ENCODE results near the gene KLF2. TPM values are rescaled to one million over a fixed set of nuclear protein-coding genes. Genes with fewer than 3 reads are reported as not detected.
"Not testable (repeated sequence)": the region's sequence is repeated elsewhere in the genome, so short reads cannot be mapped to it uniquely, and the experiment has no call there.

Gene KLF2
- total RNA-seq (2012; rRNA removed): 0.25 and 2.0 TPM in 2 replicates

DNA sequence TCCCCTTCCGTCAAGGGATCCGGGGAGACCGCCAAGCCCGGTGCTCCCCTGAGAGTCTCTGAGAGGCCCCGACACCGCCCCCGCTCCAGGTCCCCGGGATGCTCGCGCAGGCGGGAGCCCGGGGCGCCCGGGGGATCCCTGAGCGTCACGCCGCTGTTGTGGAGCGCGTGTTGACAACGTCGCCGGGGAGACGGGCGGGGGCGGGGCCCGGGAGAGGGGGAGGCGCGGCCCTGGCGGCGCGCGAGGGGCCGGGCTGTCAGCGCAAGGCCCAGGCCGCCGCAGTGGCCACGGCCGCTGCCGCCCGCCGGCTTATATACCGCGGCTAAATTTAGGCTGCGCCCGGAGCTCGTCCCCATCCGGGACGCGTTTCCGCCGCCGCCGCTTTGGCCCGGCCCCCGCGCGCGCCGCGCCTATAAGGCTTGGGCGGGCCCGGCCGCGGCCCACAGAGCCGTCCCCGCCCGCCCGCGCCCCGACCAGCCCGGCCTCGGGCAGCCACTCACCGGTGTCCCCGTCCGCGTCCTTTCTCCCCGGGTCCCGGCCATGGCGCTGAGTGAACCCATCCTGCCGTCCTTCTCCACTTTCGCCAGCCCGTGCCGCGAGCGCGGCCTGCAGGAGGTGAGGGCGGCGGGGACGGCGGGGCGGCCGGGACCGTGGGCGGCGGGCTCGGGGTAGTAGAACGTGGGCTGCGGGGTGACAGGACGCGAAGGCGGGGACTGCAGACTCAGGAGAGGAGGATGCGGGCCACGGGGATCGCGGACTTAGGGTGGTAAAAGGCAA is at the start of gene KLF2:
TSS of gene KLF2 (plus strand) at position 443 of the 777 bp plus-strand sequence. CDS start at position 541, 98 bp downstream.
- Histone ChIP-seq H3K36me3 (ENCODE audit: insufficient read depth, low read length) (peaks cover 28% of the 10 kb centered on the region), H3K27me3 (ENCODE audit: control insufficient read depth, insufficient read depth, low read length) (no peaks in the 10 kb centered on the region), H3K4me2 (ENCODE audit: low read length) (peak within 1 kb of the TSS; percentile 94), H3K4me3 (ENCODE audit: low read length) (peak within 1 kb of the TSS; percentile 92), H3K9ac (ENCODE audit: low read depth, low read length) (peak within 1 kb of the TSS; percentile 94), H3K9me3 (replicated peaks; ENCODE audit: low read length) (no peaks in the 10 kb centered on the region), H3K4me1 (ENCODE audit: control insufficient read depth, insufficient read depth, low read length) (peaks cover 33% of the 10 kb centered on the region)

DNA sequence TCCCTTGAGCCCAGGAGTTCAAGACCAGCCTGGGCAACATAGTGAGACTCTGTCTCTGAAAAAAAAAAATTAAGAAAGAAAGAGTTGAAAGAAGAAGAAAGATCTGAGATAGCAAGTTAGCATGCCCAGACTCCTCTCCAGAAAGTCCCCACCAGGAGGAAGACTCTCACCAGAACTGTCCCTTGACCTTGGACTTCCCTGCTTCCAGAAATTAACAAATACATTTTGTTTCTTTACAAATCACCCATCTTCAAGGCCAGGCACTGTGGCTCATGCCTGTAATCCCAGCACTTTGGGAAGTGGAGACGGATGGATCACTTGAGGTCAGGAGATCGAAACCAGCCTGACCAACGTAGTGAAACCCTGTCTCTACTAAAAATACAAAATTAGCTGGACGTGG is 44.3 kb upstream of the KLF2 start:
- no peak overlapping the region for H3K9ac ChIP-seq (ENCODE audit: low read depth, low read length)
- no peak overlapping the region for H3K4me2 ChIP-seq (ENCODE audit: low read length)
- no peaks in the 10 kb centered on the region for H3K36me3 ChIP-seq (ENCODE audit: insufficient read depth, low read length)
- no peak overlapping the region for H3K4me3 ChIP-seq (ENCODE audit: low read length)
- peaks cover 14% of the 10 kb centered on the region for H3K27me3 ChIP-seq (ENCODE audit: control insufficient read depth, insufficient read depth, low read length)
- peaks cover 21% of the 10 kb centered on the region for H3K4me1 ChIP-seq (ENCODE audit: control insufficient read depth, insufficient read depth, low read length)
- H3K9me3 ChIP-seq (replicated peaks; ENCODE audit: low read length): no peaks in the 10 kb centered on the region

- Histone ChIP-seq H3K4me3 (ENCODE audit: low read length) (no peak overlapping the region), H3K9me3 (replicated peaks; ENCODE audit: low read length) (no peaks in the 10 kb centered on the region), H3K9ac (ENCODE audit: low read depth, low read length) (no peak overlapping the region), H3K4me1 (ENCODE audit: control insufficient read depth, insufficient read depth, low read length) (peaks cover 21% of the 10 kb centered on the region), H3K4me2 (ENCODE audit: low read length) (no peak overlapping the region), H3K36me3 (ENCODE audit: insufficient read depth, low read length) (no peaks in the 10 kb centered on the region), H3K27me3 (ENCODE audit: control insufficient read depth, insufficient read depth, low read length) (peaks cover 24% of the 10 kb centered on the region)
These were observed 42.9 kb upstream of the KLF2 start for GRCh38 chr19:16281743-16282142.

GRCh38 chr19:16283210-16284061 is 41.2 kb upstream of the KLF2 start:
- Histone ChIP-seq H3K27me3 (ENCODE audit: control insufficient read depth, insufficient read depth, low read length) (peaks cover 26% of the 10 kb centered on the region), H3K36me3 (ENCODE audit: insufficient read depth, low read length) (no peaks in the 10 kb centered on the region), H3K9me3 (replicated peaks; ENCODE audit: low read length) (no peaks in the 10 kb centered on the region), H3K9ac (ENCODE audit: low read depth, low read length) (peak overlapping the region; percentile 77), H3K4me1 (ENCODE audit: control insufficient read depth, insufficient read depth, low read length) (peaks cover 21% of the 10 kb centered on the region), H3K4me2 (ENCODE audit: low read length) (peak overlapping the region; percentile 72), H3K4me3 (ENCODE audit: low read length) (peak overlapping the region; percentile 36)

DNA sequence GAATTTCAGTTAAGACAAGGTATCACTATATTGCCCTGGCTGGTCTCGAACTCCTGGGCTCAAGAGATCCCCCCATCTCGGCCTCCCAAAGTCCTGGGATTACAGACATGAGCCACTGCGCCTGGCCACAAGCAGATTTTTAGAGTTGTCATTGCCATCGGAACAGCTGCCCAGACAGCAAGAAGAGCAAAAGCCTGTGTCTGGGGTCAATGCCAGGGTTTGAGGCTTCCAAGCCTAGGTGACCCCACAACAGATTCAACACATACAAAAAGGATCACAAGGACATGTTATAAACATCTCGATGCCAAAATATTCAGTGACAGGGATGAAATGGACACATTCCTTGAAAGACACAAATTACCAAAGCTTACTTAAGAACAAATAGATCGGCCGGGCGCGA is 40.1 kb upstream of the KLF2 start:
- no peak overlapping the region for H3K4me3 ChIP-seq (ENCODE audit: low read length)

DNA sequence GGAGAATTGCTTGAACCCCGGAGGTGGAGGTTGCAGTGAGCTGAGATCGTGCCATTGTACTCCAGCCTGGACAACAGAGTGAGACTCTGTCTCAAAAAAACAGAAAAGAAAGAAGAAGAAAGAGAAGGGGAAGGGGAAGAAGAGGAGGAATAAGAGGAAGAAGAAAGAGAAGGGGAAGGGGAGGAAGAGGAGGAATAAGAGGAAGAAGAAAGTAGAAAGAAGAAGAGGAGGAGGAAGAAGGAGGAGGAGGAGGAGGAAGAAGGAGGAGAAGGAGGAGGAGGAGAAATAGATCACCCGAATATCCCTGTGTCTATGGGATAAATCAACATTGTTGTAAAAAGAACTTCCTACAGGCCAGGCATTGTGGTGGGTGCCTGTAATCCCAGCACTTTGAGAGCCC is 39.5 kb upstream of the KLF2 start:
- Histone ChIP-seq H3K27me3 (ENCODE audit: control insufficient read depth, insufficient read depth, low read length) (peaks cover 26% of the 10 kb centered on the region), H3K4me1 (ENCODE audit: control insufficient read depth, insufficient read depth, low read length) (peaks cover 13% of the 10 kb centered on the region)
- not testable (repeated sequence) for H3K4me3 ChIP-seq (ENCODE audit: low read length); H3K9me3 ChIP-seq (replicated peaks; ENCODE audit: low read length); H3K36me3 ChIP-seq (ENCODE audit: insufficient read depth, low read length); H3K4me2 ChIP-seq (ENCODE audit: low read length); H3K9ac ChIP-seq (ENCODE audit: low read depth, low read length)

More for the DNA sequence above, 40.1 kb upstream of the KLF2 start:
- H3K4me2 ChIP-seq (ENCODE audit: low read length): no peak overlapping the region
- no peak overlapping the region for H3K9ac ChIP-seq (ENCODE audit: low read depth, low read length)
- no peaks in the 10 kb centered on the region for H3K36me3 ChIP-seq (ENCODE audit: insufficient read depth, low read length)
- peaks cover 15% of the 10 kb centered on the region for H3K4me1 ChIP-seq (ENCODE audit: control insufficient read depth, insufficient read depth, low read length)
- H3K9me3 ChIP-seq (replicated peaks; ENCODE audit: low read length): no peaks in the 10 kb centered on the region
- H3K27me3 ChIP-seq (ENCODE audit: control insufficient read depth, insufficient read depth, low read length): peaks cover 26% of the 10 kb centered on the region

- Histone ChIP-seq H3K9me3 (replicated peaks; ENCODE audit: low read length) (no peaks in the 10 kb centered on the region), H3K4me3 (ENCODE audit: low read length) (no peak overlapping the region), H3K27me3 (ENCODE audit: control insufficient read depth, insufficient read depth, low read length) (peaks cover 26% of the 10 kb centered on the region), H3K4me2 (ENCODE audit: low read length) (peak overlapping the region; percentile 37), H3K4me1 (ENCODE audit: control insufficient read depth, insufficient read depth, low read length) (peaks cover 13% of the 10 kb centered on the region), H3K36me3 (ENCODE audit: insufficient read depth, low read length) (no peaks in the 10 kb centered on the region), H3K9ac (ENCODE audit: low read depth, low read length) (no peak overlapping the region)
These were observed 38.7 kb upstream of the KLF2 start for GRCh38 chr19:16285769-16286498.

DNA sequence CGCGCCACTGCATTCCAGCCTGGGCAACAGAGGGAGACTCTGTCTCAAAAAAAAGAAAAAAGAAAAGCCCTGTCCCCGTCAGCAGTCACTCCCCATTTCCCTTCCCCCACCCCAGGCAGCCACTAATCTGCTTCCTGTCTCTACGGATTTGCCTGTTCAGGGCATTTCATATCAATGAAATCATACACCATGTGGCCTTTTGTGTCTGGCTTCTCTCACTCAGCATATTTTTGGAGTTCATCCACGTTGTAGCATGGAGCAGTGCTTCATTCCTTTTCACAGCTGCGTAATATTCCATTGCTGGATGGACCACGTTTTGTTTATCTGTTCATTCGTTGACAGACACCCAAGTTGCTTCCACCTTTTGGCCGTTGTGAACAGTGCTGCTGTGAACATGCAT is 36.1 kb upstream of the KLF2 start:
- peaks cover 16% of the 10 kb centered on the region for H3K4me1 ChIP-seq (ENCODE audit: control insufficient read depth, insufficient read depth, low read length)
- no peak overlapping the region for H3K4me2 ChIP-seq (ENCODE audit: low read length)
- no peak overlapping the region for H3K9ac ChIP-seq (ENCODE audit: low read depth, low read length)
- H3K4me3 ChIP-seq (ENCODE audit: low read length): no peak overlapping the region
- H3K27me3 ChIP-seq (ENCODE audit: control insufficient read depth, insufficient read depth, low read length): peaks cover 26% of the 10 kb centered on the region
- H3K9me3 ChIP-seq (replicated peaks; ENCODE audit: low read length): no peaks in the 10 kb centered on the region
- H3K36me3 ChIP-seq (ENCODE audit: insufficient read depth, low read length): no peaks in the 10 kb centered on the region

DNA sequence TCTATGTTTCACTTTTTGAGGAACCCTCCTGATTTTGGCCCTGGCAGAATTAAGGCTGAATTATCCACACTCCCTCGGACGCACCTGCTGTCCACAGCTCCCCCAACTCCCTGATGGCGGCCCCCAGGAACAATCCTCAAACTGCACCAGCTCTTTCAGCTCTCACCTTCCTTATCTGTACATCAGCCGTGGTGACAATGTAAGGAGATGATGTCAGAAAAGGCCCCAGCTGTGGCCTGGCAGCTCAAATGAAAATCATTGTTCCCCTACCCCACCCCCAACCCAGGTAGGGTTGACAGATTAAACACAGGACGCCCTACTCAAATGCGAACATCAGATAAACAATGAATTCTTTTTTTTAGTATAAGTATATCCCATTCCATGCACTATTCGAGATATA is 35.0 kb upstream of the KLF2 start:
- Histone ChIP-seq H3K9ac (ENCODE audit: low read depth, low read length) (no peak overlapping the region), H3K27me3 (ENCODE audit: control insufficient read depth, insufficient read depth, low read length) (peaks cover 24% of the 10 kb centered on the region), H3K4me3 (ENCODE audit: low read length) (no peak overlapping the region), H3K36me3 (ENCODE audit: insufficient read depth, low read length) (no peaks in the 10 kb centered on the region), H3K9me3 (replicated peaks; ENCODE audit: low read length) (no peaks in the 10 kb centered on the region), H3K4me2 (ENCODE audit: low read length) (no peak overlapping the region), H3K4me1 (ENCODE audit: control insufficient read depth, insufficient read depth, low read length) (peaks cover 18% of the 10 kb centered on the region)

DNA sequence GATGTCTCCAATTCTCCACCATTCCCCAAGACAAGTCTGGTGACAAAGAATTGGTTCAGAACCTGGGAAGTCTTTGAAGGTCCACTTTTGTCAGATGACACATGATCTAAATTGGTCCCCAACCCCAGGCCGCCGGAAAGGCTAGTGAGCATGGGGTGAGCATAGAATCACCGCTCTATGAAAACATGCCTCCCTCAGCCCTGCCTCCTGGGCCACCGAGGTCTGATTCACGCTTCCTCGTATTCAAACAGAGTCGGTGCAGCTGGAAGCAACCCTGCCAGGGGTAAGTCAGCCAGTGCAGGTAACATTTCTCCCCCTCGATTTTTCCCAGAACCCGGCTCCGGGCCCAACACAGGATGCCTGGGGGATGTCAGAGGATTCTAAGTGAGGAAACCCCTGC is 33.9 kb upstream of the KLF2 start:
- Histone ChIP-seq H3K4me1 (ENCODE audit: control insufficient read depth, insufficient read depth, low read length) (peaks cover 18% of the 10 kb centered on the region), H3K36me3 (ENCODE audit: insufficient read depth, low read length) (no peaks in the 10 kb centered on the region), H3K9ac (ENCODE audit: low read depth, low read length) (no peak overlapping the region), H3K4me3 (ENCODE audit: low read length) (no peak overlapping the region), H3K9me3 (replicated peaks; ENCODE audit: low read length) (no peaks in the 10 kb centered on the region), H3K27me3 (ENCODE audit: control insufficient read depth, insufficient read depth, low read length) (peaks cover 16% of the 10 kb centered on the region), H3K4me2 (ENCODE audit: low read length) (no peak overlapping the region)
